Hematopoietic multipotent progenitor cell treated with erythropoietin and hydrocortisone succinate and interleukin-3 and kit ligand, for 8 days (in vitro differentiated cells): ENCODE measurements around the gene IRF7.

Experiments
- DNase-seq: peaks from one replicate; pipeline ENCODE4 v3.0.0-alpha.2; 2015

Gene IRF7

GRCh38 chr11:607020-607780, 8.6 kb downstream of the IRF7 start:
- no peak for DNase-seq

- peak; percentile 56 for DNase-seq
Measured at GRCh38 chr11:606245-606644, 9.5 kb downstream of the IRF7 start.

- DNase-seq, result no peak
Measured at GRCh38 chr11:605286-606129, 10.2 kb downstream of the IRF7 start.

GRCh38 chr11:603154-603553, 12.6 kb downstream of the IRF7 start:
- DNase-seq, result no peak

- no peak for DNase-seq
Measured at GRCh38 chr11:601573-602245, 14.0 kb downstream of the IRF7 start.

- no peak for DNase-seq
Measured at GRCh38 chr11:598005-598680, 17.6 kb downstream of the IRF7 start.

GRCh38 chr11:597166-597725, 18.5 kb downstream of the IRF7 start:
- no peak for DNase-seq

GRCh38 chr11:596374-596773, 19.4 kb downstream of the IRF7 start:
- DNase-seq, result no peak

GRCh38 chr11:595400-595799, 20.4 kb downstream of the IRF7 start:
- DNase-seq, result no peak

GRCh38 chr11:593347-593746, 22.4 kb downstream of the IRF7 start:
- DNase-seq, result no peak

GRCh38 chr11:592918-593317, 22.8 kb downstream of the IRF7 start:
- DNase-seq, result no peak

- DNase-seq, result no peak
Measured at GRCh38 chr11:592501-592900, 23.2 kb downstream of the IRF7 start.

- DNase-seq, result no peak
Measured at GRCh38 chr11:590997-591396, 24.8 kb downstream of the IRF7 start.

- no peak for DNase-seq
Measured at GRCh38 chr11:589798-590197, 26.0 kb downstream of the IRF7 start.

- DNase-seq, result no peak
Measured at GRCh38 chr11:587978-588380, 27.8 kb downstream of the IRF7 start.

- no peak for DNase-seq
Measured at GRCh38 chr11:587546-587945, 28.2 kb downstream of the IRF7 start.

GRCh38 chr11:586376-587316, 29.1 kb downstream of the IRF7 start:
- DNase-seq, result no peak

GRCh38 chr11:584287-584686, 31.5 kb downstream of the IRF7 start:
- no peak for DNase-seq

GRCh38 chr11:581752-582151, 34.0 kb downstream of the IRF7 start:
- no peak for DNase-seq

- DNase-seq, result no peak
Measured at GRCh38 chr11:581342-581741, 34.4 kb downstream of the IRF7 start.

GRCh38 chr11:579830-580601, 35.7 kb downstream of the IRF7 start:
- no peak for DNase-seq
